Mesendoderm (in vitro differentiated cells): Measurements from ENCODE around the gene IGSF8.

Experiments
- DNase-seq: peaks from one replicate; pipeline ENCODE4 v3.0.0; 2013
- H2AK5ac ChIP-seq: 2 replicates; pipeline ENCODE4 v1.6.1; 2013; ENCODE audit warnings: low read length, inconsistent platforms
- H2BK120ac ChIP-seq: 2 replicates; pipeline ENCODE4 v1.6.1; 2013; ENCODE audit warnings: low read depth, mild to moderate bottlenecking, low read length, moderate library complexity, mixed read lengths
- H2BK15ac ChIP-seq: replicated peaks from 2 replicates; pipeline ENCODE4 v1.6.1; 2013; ENCODE audit warnings: low read depth, mild to moderate bottlenecking, moderate library complexity
- H2BK5ac ChIP-seq: 2 replicates; pipeline ENCODE4 v1.6.1; 2013; ENCODE audit warnings: low read length, inconsistent platforms
- H3K18ac ChIP-seq: 2 replicates; pipeline ENCODE4 v1.6.1; 2013; ENCODE audit warnings: mild to moderate bottlenecking, low read length, mixed read lengths
- H3K23ac ChIP-seq: one replicate; pipeline ENCODE4 v1.6.1; 2013; ENCODE audit warnings: low read length
- H3K27ac ChIP-seq: 2 replicates; pipeline ENCODE4 v1.5.1; 2013; ENCODE audit warnings: low read depth, mild to moderate bottlenecking, inconsistent platforms, low read length, moderate library complexity
- H3K27me3 ChIP-seq: 2 replicates; pipeline ENCODE4 v1.6.1; 2013; ENCODE audit warnings: low read length, control low read depth, mild to moderate bottlenecking, inconsistent platforms; ENCODE audit not compliant: insufficient read depth, poor library complexity
- H3K36me3 ChIP-seq: 2 replicates; pipeline ENCODE4 v1.6.1; 2013; ENCODE audit warnings: low read length, inconsistent platforms; ENCODE audit not compliant: control insufficient read depth, insufficient read depth
- H3K4ac ChIP-seq: one replicate; pipeline ENCODE4 v1.6.1; 2013; ENCODE audit warnings: low read depth, mild to moderate bottlenecking, low read length, moderate library complexity
- H3K4me1 ChIP-seq: 2 replicates; pipeline ENCODE4 v1.6.1; 2013; ENCODE audit warnings: low read depth, low read length, inconsistent platforms; ENCODE audit not compliant: control insufficient read depth
- H3K4me2 ChIP-seq: 2 replicates; pipeline ENCODE4 v1.6.1; 2013; ENCODE audit warnings: low read length
- H3K4me3 ChIP-seq: 2 replicates; pipeline ENCODE4 v1.5.1; 2013; ENCODE audit warnings: mild to moderate bottlenecking, low read length
- H3K56ac ChIP-seq: one replicate; pipeline ENCODE4 v1.6.1; 2013; ENCODE audit warnings: low read length
- H3K79me1 ChIP-seq: 2 replicates; pipeline ENCODE4 v1.6.1; 2013; ENCODE audit warnings: low read length, inconsistent platforms
- H3K79me2 ChIP-seq: 2 replicates; pipeline ENCODE4 v1.6.1; 2013; ENCODE audit warnings: mild to moderate bottlenecking, low read length; ENCODE audit not compliant: control insufficient read depth, insufficient read depth
- H3K9ac ChIP-seq: 2 replicates; pipeline ENCODE4 v1.6.1; 2013; ENCODE audit warnings: low read length, inconsistent platforms
- H4K5ac ChIP-seq: one replicate; pipeline ENCODE4 v1.6.1; 2013; ENCODE audit warnings: low read length
- H4K8ac ChIP-seq: one replicate; pipeline ENCODE4 v1.6.1; 2013; ENCODE audit warnings: low read depth, mild to moderate bottlenecking, control low read depth, low read length, moderate library complexity
- WGBS: extraction: QIAGEN DNeasy Blood & Tissue Kit; methylation state at CpG from one replicate; pipeline ENCODE4 v1.1.7; 2013; ENCODE audit warnings: low lambda C conversion rate, missing lambda C conversion rate; ENCODE audit not compliant: insufficient coverage; ENCODE audit errors: extremely low coverage; 5-methylcytosine and 5-hydroxymethylcytosine counted together

The IGSF8 gene

DNA sequence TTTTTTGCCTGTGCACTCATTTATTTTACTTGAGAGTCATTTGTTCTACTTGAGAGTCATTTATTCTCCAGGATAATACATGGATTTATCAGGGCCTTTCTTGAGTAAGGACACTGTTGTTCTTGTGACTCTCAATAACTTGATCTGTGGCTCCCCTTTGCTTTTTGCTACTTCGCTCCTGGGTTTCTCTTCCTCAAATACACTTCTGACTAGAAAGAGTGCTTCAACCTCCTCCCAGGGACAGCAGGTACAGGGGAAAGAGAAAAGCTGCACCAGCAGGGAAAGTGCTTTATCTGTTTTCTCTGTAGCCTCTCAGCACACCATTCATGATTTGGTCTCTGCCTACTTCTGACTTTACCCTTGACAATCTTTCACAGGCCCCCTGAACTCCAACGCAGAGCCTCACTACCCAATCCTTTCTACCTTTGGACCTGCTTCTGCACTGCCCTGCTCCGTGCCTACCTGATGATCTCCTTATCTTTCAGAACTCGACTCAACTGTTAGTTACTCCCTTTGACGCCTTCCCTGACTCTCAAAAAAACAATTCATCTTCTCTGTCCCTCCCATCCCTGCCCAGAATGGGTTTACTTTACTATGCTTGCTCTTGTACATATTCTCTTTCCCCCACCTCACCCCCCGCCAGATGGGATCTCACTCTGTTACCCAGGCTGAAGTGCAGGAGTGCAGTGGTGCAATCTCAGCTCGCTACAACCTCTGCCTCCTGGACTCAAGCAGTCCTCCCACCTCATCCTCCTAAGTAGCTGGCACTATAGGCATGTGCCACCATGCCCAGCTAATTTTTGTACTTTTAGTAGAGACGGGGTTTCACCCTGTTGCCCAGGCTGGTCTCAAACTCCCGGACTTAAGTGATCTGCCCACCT is 51.1 kb downstream of the IGSF8 start:
- Histone ChIP-seq H2BK5ac (no peak overlapping the region), H3K27ac (no peak overlapping the region), H3K79me1 (no peaks in the 10 kb centered on the region), H2AK5ac (no peak overlapping the region), H3K18ac (no peak overlapping the region), H3K36me3 (no peaks in the 10 kb centered on the region), H3K4ac (no peak overlapping the region), H4K8ac (no peak overlapping the region), H3K56ac (peak overlapping the region; percentile 37), H4K5ac (no peak overlapping the region), H3K4me1 (peaks cover 5% of the 10 kb centered on the region), H3K4me2 (no peak overlapping the region), H3K79me2 (no peaks in the 10 kb centered on the region), H3K23ac (no peak overlapping the region), H3K9ac (peak overlapping the region; percentile 20), H2BK120ac (no peak overlapping the region), H3K4me3 (no peak overlapping the region), H3K27me3 (no peaks in the 10 kb centered on the region), H2BK15ac (no peak overlapping the region)
- WGBS, result no CpG with 5 or more reads among the region's 9 CpGs
- DNase-seq, result no peak

DNA sequence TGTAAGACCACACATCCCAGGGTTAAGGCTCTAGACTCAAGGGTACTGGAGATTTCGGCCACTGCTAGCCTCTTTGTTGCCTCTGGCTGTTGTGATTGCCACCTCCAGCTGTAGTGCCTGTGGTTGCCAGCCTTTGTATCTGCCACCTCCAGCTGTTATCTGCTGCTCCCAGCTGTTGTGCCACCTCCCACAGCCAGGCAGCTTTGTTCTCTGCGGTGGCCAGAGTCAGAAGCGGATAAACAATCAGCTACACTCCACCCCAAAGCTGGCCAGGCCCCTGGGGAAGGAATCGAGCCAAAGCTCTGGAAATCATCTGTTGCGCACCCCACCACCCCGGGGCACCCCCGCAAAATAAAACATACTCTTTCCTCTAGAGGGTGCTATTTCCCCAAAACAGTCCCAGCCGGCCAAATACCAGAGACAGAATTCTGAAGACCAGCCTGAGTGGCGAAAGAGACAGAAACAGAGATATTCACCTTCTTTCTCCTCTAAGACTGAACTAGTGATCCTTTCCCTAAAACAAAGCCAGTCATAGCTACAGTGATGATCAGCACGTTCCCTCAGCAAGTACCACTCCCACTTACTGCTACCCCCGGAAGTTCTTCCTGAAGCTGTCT is 51.8 kb downstream of the IGSF8 start:
- Histone ChIP-seq H3K4ac (no peak overlapping the region), H3K23ac (no peak overlapping the region), H2BK5ac (no peak overlapping the region), H2AK5ac (no peak overlapping the region), H3K18ac (no peak overlapping the region), H3K9ac (peak overlapping the region; percentile 20), H3K36me3 (no peaks in the 10 kb centered on the region), H4K5ac (no peak overlapping the region), H3K56ac (peak overlapping the region; percentile 57), H2BK120ac (no peak overlapping the region), H3K4me2 (no peak overlapping the region), H4K8ac (no peak overlapping the region), H3K79me1 (no peaks in the 10 kb centered on the region), H3K4me1 (peaks cover 5% of the 10 kb centered on the region), H3K4me3 (no peak overlapping the region), H3K27me3 (no peaks in the 10 kb centered on the region), H2BK15ac (no peak overlapping the region), H3K79me2 (no peaks in the 10 kb centered on the region), H3K27ac (no peak overlapping the region)
- peak; percentile 86 for DNase-seq
- no CpG with 5 or more reads among the region's 11 CpGs for WGBS

DNA sequence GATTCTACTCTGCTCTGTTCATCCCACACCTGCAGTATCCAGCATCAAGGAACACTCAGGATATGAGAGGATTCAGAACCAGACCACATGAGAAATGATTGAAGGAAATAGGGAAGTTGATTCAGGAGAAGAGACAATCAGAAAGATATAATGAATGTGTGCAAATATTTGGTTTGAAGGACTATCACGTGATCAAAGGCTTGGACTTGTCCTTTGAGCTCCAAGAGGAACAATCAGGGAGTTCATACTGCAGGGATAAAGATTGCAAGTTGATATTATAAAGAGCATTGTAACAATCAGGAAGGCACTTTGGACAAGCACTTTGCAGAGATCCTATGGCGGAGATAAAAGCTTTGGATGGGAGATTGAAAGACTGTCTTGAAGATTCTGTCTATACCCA is 52.8 kb downstream of the IGSF8 start:
- Histone ChIP-seq H3K36me3 (no peaks in the 10 kb centered on the region), H4K8ac (no peak overlapping the region), H3K27me3 (no peaks in the 10 kb centered on the region), H3K79me2 (no peaks in the 10 kb centered on the region), H3K4ac (no peak overlapping the region), H3K23ac (no peak overlapping the region), H3K4me2 (no peak overlapping the region), H3K27ac (no peak overlapping the region), H3K79me1 (no peaks in the 10 kb centered on the region), H3K18ac (no peak overlapping the region), H3K56ac (no peak overlapping the region), H3K9ac (no peak overlapping the region), H2BK120ac (no peak overlapping the region), H2BK15ac (no peak overlapping the region), H2BK5ac (no peak overlapping the region), H3K4me3 (no peak overlapping the region), H4K5ac (no peak overlapping the region), H3K4me1 (peaks cover 5% of the 10 kb centered on the region), H2AK5ac (no peak overlapping the region)
- no peak for DNase-seq
- WGBS, result no CpG with 5 or more reads among the region's 2 CpGs

DNA sequence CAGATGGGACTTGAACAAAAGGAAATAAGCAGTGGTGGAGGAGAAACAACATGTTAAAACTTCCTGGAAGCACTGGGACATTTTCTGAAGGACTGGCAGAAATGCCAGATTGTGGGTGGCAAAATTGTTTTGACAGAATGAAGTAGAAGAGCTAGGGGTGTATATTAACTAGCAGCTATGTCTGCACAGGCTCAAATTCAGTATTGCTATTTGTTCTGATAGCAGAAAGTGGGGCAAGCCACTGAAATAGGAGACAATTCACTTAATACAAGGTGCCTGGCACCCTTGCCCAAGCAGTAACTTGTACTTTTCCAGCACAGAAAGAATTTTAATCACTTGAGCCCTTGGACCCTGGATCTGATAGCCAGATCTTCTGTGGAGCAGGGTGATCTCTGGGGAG is 54.9 kb downstream of the IGSF8 start:
- H3K4me3 ChIP-seq, result no peak overlapping the region
- no peak overlapping the region for H2BK5ac ChIP-seq
- no peak overlapping the region for H2BK120ac ChIP-seq
- DNase-seq, result no peak
- no peaks in the 10 kb centered on the region for H3K27me3 ChIP-seq
- no peak overlapping the region for H4K5ac ChIP-seq
- H3K79me1 ChIP-seq, result no peaks in the 10 kb centered on the region
- no peak overlapping the region for H3K27ac ChIP-seq
- H3K4me1 ChIP-seq, result peaks cover 5% of the 10 kb centered on the region
- H3K36me3 ChIP-seq, result no peaks in the 10 kb centered on the region
- H3K9ac ChIP-seq, result no peak overlapping the region
- no peak overlapping the region for H3K23ac ChIP-seq
- H3K56ac ChIP-seq, result no peak overlapping the region
- no peak overlapping the region for H3K4me2 ChIP-seq
- no peaks in the 10 kb centered on the region for H3K79me2 ChIP-seq
- no peak overlapping the region for H2BK15ac ChIP-seq
- no peak overlapping the region for H4K8ac ChIP-seq
- no peak overlapping the region for H2AK5ac ChIP-seq
- H3K18ac ChIP-seq, result no peak overlapping the region
- no peak overlapping the region for H3K4ac ChIP-seq
